Testis (tissue), 3 donors: Measurements from ENCODE around the gene LRP1. TPM values are rescaled to one million over a fixed set of nuclear protein-coding genes. Genes with fewer than 3 reads are reported as not detected.
"Not testable (repeated sequence)": the region's sequence is repeated elsewhere in the genome, so short reads cannot be mapped to it uniquely, and the experiment has no call there.

ENCODE experiments used
- DNase-seq: peaks from one replicate; pipeline ENCODE4 v3.0.0-alpha.2; 2019
- H3K27ac ChIP-seq, 2 donors: fragments of 200-600 bp; sonication (generic); one replicate each; pipeline ENCODE4 v1.5.1; 2019
- H3K27me3 ChIP-seq: fragments of 200-600 bp; sonication (generic); one replicate; pipeline ENCODE4 v1.5.1; 2019
- H3K36me3 ChIP-seq: fragments of 200-600 bp; sonication (generic); one replicate; pipeline ENCODE4 v1.5.1; 2017; ENCODE audit warnings: low read depth; ENCODE audit errors: missing control alignments
- H3K4me1 ChIP-seq: fragments of 200-600 bp; sonication (generic); one replicate; pipeline ENCODE4 v1.5.1; 2019
- H3K4me3 ChIP-seq, 2 donors: fragments of 200-600 bp; sonication (generic); one replicate each; pipeline ENCODE4 v1.5.1; 2017 to 2019
- H3K9me3 ChIP-seq: fragments of 200-600 bp; sonication (generic); one replicate; pipeline ENCODE4 v1.5.1; 2017
- CTCF ChIP-seq, 3 experiments: fragments of 450-650 bp in 2 of 3; fragments of 200-600 bp in 1 of 3; sonication (generic) in 1 of 3; IDR thresholded peaks; one replicate each; pipeline ENCODE4 v1.5.1; 2016 to 2019; ENCODE audit warnings: antibody characterized with exemption in 3 of 3, mild to moderate bottlenecking in 2 of 3, moderate library complexity in 1 of 3
- POLR2A ChIP-seq: fragments of 450-650 bp; IDR thresholded peaks from one replicate; pipeline ENCODE4 v1.6.1; 2017; ENCODE audit warnings: antibody characterized with exemption, mild to moderate bottlenecking, moderate library complexity
- WGBS, 2 donors: methylation state at CpG; one replicate each; pipeline ENCODE4 v1.1.5; 2018; 5-methylcytosine and 5-hydroxymethylcytosine counted together
- intact Hi-C: fragments of 100-400 bp; cut with DNase I; formaldehyde crosslinking; loops from one replicate; pipeline ENCODE4 v1.15.1; 2023; ENCODE audit warnings: low total_unique reads
- polyA plus RNA-seq: library from polyadenylated mRNA; stranded (reverse); fragments of 350-450 nt; fragmentation: Illumina TruSeq; extraction: RNeasy Lipid Tissue Mini Kit (QIAGEN cat#74804); gene quantifications from one replicate; pipeline ENCODE4 v1.2.3, GENCODE V29; 2014; ENCODE audit warnings: low read depth, low replicate concordance; ENCODE audit not compliant: insufficient read depth
- total RNA-seq, 2 donors: library from RNA; depleted of rRNA; stranded (reverse); fragments of >200 nt; gene quantifications; one replicate each; pipeline ENCODE4 v1.2.3, GENCODE V29; 2016

Gene LRP1
- total and polyA plus RNA-seq, 3 donors from 2014 or later, result 82.4 to 200 (median 135) TPM

DNA sequence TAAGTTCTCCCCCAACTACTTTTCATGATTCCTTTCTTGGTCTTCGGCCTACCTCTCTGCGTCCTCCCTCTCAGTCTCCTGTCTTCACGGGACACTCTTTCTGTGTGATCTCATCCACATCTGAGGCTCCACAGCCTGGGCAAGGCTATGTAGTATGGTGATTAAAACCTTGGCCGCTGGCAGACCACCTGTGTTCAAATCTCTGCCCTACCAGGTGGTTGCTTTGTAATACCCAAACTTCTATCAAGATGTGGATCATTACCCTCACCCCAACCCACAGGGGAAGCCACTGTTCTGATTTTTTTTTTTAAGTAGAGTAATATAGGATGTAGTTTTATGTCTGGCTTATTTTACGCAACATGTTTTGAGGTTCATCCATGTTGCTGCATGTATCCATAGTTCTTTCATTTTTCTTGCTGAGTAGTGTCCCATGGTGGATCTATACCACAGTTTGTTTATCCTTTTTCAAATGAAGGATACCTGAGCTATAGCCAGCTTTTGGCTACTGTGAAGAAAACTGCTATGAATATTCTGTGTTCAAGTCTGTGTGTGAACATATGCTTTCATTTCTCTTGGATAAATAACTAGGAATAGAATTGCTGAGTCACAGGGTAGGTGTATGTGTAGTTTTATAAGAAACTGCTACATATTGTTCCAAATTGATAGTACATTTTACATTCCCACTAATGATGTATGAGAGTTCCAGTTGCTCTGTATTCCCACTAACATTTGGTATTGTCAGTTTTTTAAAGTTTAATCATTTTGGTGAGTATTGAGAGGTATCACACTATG lies 8.8 kb upstream of the LRP1 start:
- no peaks in the 10 kb centered on the region for H3K9me3 ChIP-seq
- H3K27me3 ChIP-seq, result no peaks in the 10 kb centered on the region
- H3K27ac ChIP-seq, result no peak overlapping the region
- TF ChIP-seq POLR2A (no peak), CTCF (IDR thresholded peaks at IDR 0.05) (no peak)
- DNase-seq, result no peak
- H3K4me3 ChIP-seq, result no peak overlapping the region
- no peaks in the 10 kb centered on the region for H3K36me3 ChIP-seq
- no peaks in the 10 kb centered on the region for H3K4me1 ChIP-seq
- intact Hi-C loops, result loop anchor here (5.0 kb wide), 1 partner anchor 362 kb away; no protein-coding TSS in a partner anchor
- 87 to 95% methylated on average over 5 of the region's 5 CpGs for WGBS, 2 donors

GRCh38 chr12:57120718-57121117 lies 7.6 kb upstream of the LRP1 start:
- H3K4me3 ChIP-seq, H3K9me3 ChIP-seq, H3K27me3 ChIP-seq, H3K27ac ChIP-seq, DNase-seq, H3K4me1 ChIP-seq, intact Hi-C loops, H3K36me3 ChIP-seq: not testable (repeated sequence)
- WGBS, 2 donors, result 96% methylated on average over 11 of the region's 11 CpGs

DNA sequence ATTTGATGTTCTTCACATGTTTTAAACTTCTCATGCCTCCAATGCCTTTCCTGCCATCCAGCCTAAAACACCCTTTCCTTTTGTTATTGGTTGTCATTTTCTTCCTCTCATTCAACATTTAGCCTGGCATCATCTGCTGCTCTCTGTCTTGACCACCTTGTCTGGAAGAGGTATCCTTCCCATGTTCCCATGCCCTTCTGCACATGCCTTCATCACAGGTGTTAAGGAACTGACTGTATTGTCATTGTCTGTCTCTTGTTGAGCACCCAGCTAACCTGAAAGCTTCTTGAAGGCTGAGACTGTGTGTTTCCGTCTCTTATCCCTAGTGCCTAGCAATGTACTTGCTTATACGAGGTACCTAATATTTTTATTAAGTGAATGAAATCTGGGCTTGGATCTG lies 4.5 kb upstream of the LRP1 start:
- H3K27me3 ChIP-seq, result no peaks in the 10 kb centered on the region
- WGBS, 2 donors, result 39 to 54% methylated on average over 2 of the region's 2 CpGs
- H3K36me3 ChIP-seq, result no peaks in the 10 kb centered on the region
- no peak overlapping the region for H3K27ac ChIP-seq
- no peak overlapping the region for H3K4me3 ChIP-seq
- TF ChIP-seq POLR2A (no peak), CTCF (IDR thresholded peaks at IDR 0.05) (no peak)
- H3K9me3 ChIP-seq, result no peaks in the 10 kb centered on the region
- no peak for DNase-seq
- intact Hi-C loops, result no loop called here
- H3K4me1 ChIP-seq, result peaks cover 9% of the 10 kb centered on the region

- H3K9me3 ChIP-seq, result no peaks in the 10 kb centered on the region
- no peak overlapping the region for H3K4me3 ChIP-seq
- TF ChIP-seq CTCF (IDR thresholded peaks at IDR 0.05) (peak; percentile 96 to 98 (median 97)), POLR2A (no peak)
- no peak overlapping the region for H3K27ac ChIP-seq
- peak; percentile 90 for DNase-seq
- H3K27me3 ChIP-seq, result no peaks in the 10 kb centered on the region
- H3K36me3 ChIP-seq, result no peaks in the 10 kb centered on the region
- WGBS, 2 donors, result 21 to 23% methylated on average over 10 of the region's 10 CpGs
- intact Hi-C loops, result no loop called here
- peaks cover 9% of the 10 kb centered on the region for H3K4me1 ChIP-seq
Measured at GRCh38 chr12:57124261-57124877, 3.9 kb upstream of the LRP1 start.

DNA sequence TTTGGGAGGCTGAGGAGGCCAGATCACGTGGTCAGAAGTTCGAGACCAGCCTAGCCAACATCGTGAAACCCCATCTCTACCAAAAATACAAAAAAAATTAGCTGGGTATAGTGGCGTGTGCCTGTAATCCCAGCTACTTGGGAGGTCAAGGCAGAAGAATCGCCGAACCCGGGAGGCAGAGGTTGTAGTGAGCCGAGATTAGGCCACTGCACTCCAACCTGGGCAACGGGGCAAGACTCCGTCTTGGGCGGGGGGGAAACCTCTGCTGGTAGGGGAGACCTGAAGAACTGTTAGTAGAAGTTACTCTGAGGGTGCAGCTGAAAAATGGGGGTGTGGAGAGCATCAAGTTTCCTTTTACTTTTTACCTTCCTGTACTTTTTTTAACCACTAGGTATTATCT lies 2.2 kb upstream of the LRP1 start:
- intact Hi-C loops, result loop anchor here (2.0 kb wide), 1 partner anchor 53 kb away; no protein-coding TSS in a partner anchor
- 93 to 96% methylated on average over 11 of the region's 11 CpGs for WGBS, 2 donors
- no peak overlapping the region for H3K4me3 ChIP-seq
- DNase-seq, result no peak
- peaks cover 23% of the 10 kb centered on the region for H3K4me1 ChIP-seq
- TF ChIP-seq POLR2A (no peak), CTCF (IDR thresholded peaks at IDR 0.05) (no peak)
- no peaks in the 10 kb centered on the region for H3K36me3 ChIP-seq
- no peak overlapping the region for H3K27ac ChIP-seq
- H3K9me3 ChIP-seq, result no peaks in the 10 kb centered on the region
- no peaks in the 10 kb centered on the region for H3K27me3 ChIP-seq
